ENCODE data around the gene DUSP6. TPM values are rescaled to one million over a fixed set of nuclear protein-coding genes. Genes with fewer than 3 reads are reported as not detected.

DUSP6 gene
- total and polyA plus RNA-seq, 2 of the 13 experiments (the other 11 are each of a cell fraction or from before 2014, with no cell fraction given): 40.9 to 161 TPM

DNA sequence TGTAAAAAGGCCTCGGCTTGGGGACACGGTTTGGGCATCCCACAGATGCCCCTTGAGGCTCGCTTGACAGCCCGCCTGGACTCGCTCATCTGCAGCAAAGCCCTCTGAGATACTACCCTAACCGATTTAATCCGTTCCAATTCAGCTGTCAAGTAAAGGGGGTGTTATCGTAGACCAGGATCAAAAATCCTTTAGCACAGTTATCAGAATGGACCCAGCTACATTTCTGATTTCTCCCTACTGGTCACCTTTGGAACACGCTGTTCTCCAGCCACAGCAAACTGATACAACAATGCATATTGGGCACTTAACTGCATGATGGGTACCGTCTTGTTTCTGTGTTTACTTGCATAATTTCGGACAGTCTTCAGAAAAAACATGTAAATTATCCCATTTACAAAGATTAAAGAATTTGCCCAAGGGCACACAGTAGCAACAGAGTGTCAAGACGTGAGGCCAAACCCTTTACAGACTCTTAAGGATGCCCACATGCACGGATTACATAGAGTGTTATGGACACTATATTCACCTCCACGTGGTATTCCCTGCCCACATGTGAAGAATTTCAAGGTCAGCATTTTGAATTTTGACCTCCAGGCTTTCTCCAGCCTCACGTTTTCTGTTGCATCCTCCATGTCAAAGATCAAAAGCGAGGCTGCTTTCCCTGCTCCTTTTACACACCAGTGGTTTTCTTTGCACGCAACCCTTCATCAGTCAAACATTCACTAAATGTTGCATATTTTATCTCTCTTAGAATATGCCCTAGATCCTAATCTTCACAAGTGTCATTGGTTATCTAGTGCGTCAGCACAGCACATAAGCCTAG is 3.2 kb upstream of the DUSP6 start (continued):
- TF ChIP-seq FOXP1 (IDR thresholded peaks at IDR 0.05) (no peak), FOXP1 (CRISPR knock-in tag; IDR thresholded peaks at IDR 0.05) (peak; percentile 68), TEAD3 (CRISPR knock-in tag; optimal IDR thresholded peaks at IDR 0.05; ENCODE audit: borderline replicate concordance) (peak; percentile 68), KLF16 (CRISPR knock-in tag; IDR thresholded peaks at IDR 0.05) (peak in 1 of 2 experiments; percentile 65; a peak in 2 of 4 replicates), NAIF1 (CRISPR knock-in tag; IDR thresholded peaks at IDR 0.05; ENCODE audit: borderline replicate concordance) (0 out of 2 replicates have a peak, but pooled peaks have one; percentile 8), ZNF432 (CRISPR knock-in tag; IDR thresholded peaks at IDR 0.05; ENCODE audit: borderline replicate concordance) (no peak), RBFOX2 (IDR thresholded peaks at IDR 0.05; ENCODE audit: low read depth, low read length) (peak; percentile 61; the same call in 1 of the 2 replicates), BHLHE40 (IDR thresholded peaks at IDR 0.05; ENCODE audit: low read length) (peak; percentile 96), PAF1 (CRISPR knock-in tag; IDR thresholded peaks at IDR 0.05) (peak; percentile 57; the same call in 1 of the 2 replicates), YEATS2 (CRISPR knock-in tag; IDR thresholded peaks at IDR 0.05; ENCODE audit: borderline replicate concordance) (peak; percentile 18; the same call in 1 of the 2 replicates), NR2F1 (CRISPR knock-in tag; IDR thresholded peaks at IDR 0.05) (peak; percentile 31 to 74; a peak in 2 of 4 replicates), ZNF792 (CRISPR knock-in tag; IDR thresholded peaks at IDR 0.05) (0 out of 2 replicates have a peak, but pooled peaks have one; percentile 65), ZIK1 (CRISPR knock-in tag; IDR thresholded peaks at IDR 0.05; ENCODE audit: borderline replicate concordance, low read depth) (no peak), ZNF780A (CRISPR knock-in tag; IDR thresholded peaks at IDR 0.05) (0 out of 2 replicates have a peak, but pooled peaks have one; percentile 66), TBP (CRISPR knock-in tag; IDR thresholded peaks at IDR 0.05) (no peak), PHF21A (CRISPR knock-in tag; IDR thresholded peaks at IDR 0.05) (0 out of 2 replicates have a peak, but pooled peaks have one; percentile 27), SIX1 (CRISPR knock-in tag; IDR thresholded peaks at IDR 0.05; ENCODE audit: borderline replicate concordance) (peak; percentile 71), GATAD1 (CRISPR knock-in tag; IDR thresholded peaks at IDR 0.05) (peak; percentile 21; the same call in 1 of the 2 replicates)
- TF ChIP-seq, protein P1, sequence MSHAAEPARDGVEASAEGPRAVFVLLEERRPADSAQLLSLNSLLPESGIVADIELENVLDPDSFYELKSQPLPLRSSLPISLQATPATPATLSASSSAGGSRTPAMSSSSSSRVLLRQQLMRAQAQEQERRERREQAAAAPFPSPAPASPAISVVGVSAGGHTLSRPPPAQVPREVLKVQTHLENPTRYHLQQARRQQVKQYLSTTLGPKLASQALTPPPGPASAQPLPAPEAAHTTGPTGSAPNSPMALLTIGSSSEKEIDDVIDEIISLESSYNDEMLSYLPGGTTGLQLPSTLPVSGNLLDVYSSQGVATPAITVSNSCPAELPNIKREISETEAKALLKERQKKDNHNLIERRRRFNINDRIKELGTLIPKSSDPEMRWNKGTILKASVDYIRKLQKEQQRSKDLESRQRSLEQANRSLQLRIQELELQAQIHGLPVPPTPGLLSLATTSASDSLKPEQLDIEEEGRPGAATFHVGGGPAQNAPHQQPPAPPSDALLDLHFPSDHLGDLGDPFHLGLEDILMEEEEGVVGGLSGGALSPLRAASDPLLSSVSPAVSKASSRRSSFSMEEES (CRISPR knock-in tag; IDR thresholded peaks at IDR 0.05): 0 out of 2 replicates have a peak, but pooled peaks have one; percentile 17
- TF ChIP-seq, protein P2, sequence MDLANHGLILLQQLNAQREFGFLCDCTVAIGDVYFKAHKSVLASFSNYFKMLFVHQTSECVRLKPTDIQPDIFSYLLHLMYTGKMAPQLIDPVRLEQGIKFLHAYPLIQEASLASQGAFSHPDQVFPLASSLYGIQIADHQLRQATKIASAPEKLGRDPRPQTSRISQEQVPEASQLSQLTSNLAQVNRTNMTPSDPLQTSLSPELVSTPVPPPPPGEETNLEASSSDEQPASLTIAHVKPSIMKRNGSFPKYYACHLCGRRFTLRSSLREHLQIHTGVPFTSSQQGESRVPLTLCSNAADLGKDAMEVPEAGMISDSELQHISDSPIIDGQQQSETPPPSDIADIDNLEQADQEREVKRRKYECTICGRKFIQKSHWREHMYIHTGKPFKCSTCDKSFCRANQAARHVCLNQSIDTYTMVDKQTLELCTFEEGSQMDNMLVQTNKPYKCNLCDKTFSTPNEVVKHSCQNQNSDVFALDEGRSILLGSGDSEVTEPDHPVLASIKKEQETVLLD (CRISPR knock-in tag; IDR thresholded peaks at IDR 0.05; ENCODE audit: low read depth): no peak
- TF ChIP-seq, protein P3, sequence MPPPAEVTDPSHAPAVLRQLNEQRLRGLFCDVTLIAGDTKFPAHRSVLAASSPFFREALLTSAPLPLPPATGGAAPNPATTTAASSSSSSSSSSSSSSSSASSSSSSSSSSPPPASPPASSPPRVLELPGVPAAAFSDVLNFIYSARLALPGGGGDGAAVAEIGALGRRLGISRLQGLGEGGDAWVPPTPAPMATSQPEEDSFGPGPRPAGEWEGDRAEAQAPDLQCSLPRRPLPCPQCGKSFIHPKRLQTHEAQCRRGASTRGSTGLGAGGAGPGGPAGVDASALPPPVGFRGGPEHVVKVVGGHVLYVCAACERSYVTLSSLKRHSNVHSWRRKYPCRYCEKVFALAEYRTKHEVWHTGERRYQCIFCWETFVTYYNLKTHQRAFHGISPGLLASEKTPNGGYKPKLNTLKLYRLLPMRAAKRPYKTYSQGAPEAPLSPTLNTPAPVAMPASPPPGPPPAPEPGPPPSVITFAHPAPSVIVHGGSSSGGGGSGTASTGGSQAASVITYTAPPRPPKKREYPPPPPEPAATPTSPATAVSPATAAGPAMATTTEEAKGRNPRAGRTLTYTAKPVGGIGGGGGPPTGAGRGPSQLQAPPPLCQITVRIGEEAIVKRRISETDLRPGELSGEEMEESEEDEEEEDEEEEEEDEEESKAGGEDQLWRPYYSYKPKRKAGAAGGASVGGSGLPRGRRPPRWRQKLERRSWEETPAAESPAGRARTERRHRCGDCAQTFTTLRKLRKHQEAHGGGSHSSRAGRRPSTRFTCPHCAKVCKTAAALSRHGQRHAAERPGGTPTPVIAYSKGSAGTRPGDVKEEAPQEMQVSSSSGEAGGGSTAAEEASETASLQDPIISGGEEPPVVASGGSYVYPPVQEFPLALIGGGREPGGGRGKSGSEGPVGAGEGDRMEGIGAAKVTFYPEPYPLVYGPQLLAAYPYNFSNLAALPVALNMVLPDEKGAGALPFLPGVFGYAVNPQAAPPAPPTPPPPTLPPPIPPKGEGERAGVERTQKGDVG (CRISPR knock-in tag; IDR thresholded peaks at IDR 0.05; ENCODE audit: borderline replicate concordance): no peak
